Frontal cortex (tissue), 4 donors: ENCODE data around the gene SMARCA2. TPM values are rescaled to one million over a fixed set of nuclear protein-coding genes. Genes with fewer than 3 reads are reported as not detected.

Experiments
- DNase-seq, 2 donors: peaks; one replicate each; pipeline ENCODE4 v3.0.0; 2012; ENCODE audit warnings: low spot score in 2 of 2
- FAIRE-seq: peaks from 2 replicates; lab custom pipeline; 2012; peaks lifted over from hg19 to GRCh38; lab: Jason Lieb, UNC
- total RNA-seq: library from RNA; depleted of rRNA; stranded (reverse); fragments of >200 nt; gene quantifications from one replicate; pipeline ENCODE4 v1.2.3, GENCODE V29; 2014
- donor health status: control.
- donor health status: control.
- donor health status: control.

SMARCA2 gene
- total RNA-seq, 1 donor from 2014 or later, result 227 TPM

DNA sequence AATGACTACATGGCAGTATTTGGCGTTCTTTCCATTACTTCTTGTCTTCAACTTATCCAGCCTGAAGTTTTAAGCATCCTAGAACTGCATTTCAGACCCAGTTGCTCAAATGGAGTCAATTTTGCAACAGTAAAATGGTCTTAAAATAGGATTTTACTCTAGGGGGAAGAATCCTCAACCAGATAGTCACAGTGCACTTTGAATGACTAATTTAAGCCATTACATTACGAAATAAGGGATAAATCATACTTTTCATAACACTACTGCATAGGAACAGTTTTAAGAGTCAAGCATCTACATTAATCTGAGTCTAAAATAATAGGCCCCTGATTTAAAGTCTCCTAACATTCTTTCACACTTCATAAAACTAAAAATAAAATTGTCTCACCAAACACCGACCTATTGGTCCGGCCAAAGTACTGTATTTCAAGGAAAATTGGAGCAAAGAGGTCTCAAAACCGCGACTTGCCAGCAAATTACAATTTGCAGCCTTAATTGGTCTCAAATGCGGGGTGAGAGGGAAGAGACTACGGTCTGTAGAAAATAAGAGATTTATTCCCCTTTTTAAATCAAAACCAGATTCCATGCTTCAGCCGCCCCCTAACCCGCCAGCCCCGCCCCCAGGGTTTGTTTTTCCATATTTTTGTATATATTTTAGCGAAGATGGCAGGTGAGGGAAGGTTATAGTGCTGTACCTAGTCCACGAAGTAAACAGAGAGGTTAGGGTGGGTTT lies 1.2 kb upstream of the SMARCA2 start:
- FAIRE-seq (no peak), DNase-seq (no peak)

DNA sequence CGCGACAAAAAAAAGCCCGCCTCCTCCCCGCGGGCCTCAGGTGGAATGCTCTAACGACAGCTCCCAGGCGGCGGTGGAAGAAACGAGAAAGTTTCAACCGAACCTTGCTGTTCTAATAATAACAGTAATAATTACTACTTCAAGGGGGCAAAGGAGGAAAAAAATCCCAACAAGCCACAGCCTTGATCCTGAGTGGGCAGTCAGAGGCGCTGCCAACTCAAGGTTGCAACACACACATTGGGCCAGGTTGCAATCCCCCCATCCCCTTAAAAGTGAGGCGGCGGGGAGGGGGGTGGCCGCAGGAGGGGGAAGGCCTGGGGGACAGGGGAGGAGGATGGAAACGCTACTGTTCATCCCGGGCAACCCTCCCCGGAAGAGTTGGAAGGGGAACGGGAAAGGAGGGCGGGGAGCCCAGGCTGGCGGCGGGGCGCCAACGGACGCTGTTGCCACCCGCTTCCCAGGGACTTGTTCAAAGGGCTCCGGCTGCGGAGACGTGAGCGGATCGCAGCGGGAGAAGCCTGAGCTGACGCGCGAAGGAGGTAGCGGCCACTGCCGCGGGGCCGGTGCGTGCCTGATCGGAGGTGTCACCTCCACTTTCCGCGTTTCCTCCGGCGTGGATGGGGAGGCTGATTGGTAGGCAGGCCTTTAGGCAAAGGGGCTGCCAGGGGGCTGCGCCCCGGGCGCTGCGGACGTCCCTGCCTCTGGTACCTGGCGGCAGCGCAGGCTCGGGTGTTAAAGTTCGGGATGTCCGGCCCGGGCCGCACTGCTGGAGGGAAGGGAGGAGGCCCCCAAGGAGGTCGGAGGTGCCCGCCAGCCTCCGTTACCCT lies 647 bp downstream of the SMARCA2 start:
- peak in 1 of 2 donors; percentile 65 for DNase-seq
- no peak for FAIRE-seq

DNA sequence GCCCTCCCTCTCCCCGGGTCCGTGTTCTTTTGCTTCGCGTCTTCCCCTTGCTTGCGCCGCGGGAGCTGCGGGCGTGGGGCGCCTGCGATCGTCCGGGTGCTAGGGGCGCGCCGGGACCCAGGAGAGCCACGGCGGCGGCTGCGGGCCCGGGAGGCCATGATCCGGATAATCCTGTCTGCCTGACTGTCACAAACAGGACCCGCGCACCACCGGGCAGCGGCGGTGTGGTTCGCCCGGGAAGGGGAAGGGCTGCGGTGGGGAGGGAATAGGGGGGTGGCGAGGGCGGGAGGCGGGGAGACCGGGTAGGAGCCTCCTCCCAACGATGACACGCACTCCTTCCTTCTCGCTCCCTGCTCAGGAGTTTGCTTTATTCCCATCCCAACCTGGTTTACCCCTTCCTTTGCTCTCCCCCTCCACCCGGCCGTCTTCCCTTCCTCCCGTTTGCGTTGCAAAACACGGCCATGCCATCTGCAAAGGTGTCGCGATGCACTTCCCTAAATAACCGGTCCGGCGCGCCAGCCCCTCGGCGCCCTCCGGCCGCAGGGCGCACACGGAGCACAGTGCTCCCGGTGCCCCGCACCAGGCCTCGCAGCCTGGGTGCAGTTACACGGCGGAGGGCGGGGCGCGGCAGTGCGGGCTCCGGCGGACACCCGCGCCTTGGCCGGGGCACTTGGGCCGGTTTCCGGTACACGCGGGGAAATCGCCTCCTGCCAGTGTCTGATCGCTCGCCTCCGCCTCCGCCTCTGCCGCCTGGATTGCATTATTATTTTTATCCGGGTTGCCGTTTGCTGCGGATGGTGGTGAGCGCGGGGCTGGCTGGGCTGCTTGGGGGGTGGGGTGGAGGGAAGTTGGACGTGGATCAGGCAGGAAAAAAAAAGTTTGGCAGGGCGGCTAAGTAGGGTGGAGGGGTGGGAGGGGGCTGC lies 1.5 kb downstream of the SMARCA2 start:
- DNase-seq (peak; percentile 82 to 89), FAIRE-seq (no peak)

DNA sequence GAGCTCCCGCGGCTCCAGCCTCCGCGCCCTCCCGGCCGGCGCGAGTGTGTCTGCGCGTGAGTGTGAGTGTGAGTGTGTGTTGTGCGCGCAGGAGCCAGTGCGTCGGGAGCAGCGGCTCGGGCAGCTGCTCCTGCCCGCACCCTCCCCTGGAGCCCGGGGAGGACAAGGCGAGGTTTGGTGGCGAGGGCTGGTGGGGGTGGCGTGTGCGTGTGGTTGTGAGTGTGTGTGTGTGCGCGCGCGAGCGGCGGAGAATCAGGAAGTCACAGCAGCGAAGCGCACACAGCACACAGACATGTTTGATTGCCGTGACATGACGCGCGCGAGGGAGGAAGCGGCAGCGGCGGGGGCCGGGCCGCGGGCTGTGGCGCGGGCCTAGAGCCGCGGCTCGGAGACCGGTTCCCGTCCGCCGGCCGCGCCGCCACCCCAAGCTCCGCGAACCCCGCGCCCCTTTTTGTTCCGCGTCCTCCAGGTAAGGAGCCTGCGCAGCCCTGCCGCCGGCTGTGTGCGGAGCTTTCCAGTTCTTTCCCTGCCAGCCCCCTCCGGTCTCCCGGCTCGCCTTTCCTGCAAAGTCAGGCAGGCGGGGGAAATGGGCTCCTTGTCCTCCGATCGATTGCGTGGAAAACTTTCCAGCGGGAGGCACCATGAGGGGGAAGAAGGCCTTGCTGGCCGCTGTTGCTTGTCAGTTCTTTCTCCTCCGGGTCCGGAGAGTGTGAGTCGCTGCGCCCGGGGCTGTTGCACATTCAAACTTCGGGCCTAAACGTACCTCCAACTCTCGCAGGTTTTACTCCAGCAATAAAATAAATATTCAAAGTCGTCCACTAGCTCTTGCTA lies 2.4 kb downstream of the SMARCA2 start:
- no peak for FAIRE-seq
- peak; percentile 69 to 79 for DNase-seq

DNA sequence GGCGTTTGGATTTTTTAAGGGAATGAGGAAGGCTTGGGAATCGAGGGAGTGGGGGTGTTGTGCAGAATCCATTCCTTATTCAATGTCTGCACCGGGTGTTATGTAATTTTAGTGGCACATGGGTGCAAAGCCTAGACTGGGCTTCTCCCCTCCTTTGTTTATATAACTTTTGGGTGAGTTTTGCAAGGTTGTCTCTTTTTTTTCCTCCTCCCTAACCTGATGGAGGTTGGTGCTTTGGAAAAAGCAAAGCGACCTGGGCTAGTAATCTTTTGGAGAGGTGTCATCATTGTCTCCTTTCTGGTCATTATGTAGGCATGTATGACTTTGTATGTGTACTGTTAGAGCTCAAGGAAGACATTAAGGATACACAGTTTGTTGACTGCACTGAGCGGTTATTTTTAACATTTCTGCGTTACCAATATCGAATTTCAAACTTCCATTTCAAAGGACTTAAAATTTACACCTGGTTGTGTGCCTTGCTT lies 3.1 kb downstream of the SMARCA2 start:
- FAIRE-seq (no peak), DNase-seq (peak in 1 of 2 donors; percentile 43)

DNA sequence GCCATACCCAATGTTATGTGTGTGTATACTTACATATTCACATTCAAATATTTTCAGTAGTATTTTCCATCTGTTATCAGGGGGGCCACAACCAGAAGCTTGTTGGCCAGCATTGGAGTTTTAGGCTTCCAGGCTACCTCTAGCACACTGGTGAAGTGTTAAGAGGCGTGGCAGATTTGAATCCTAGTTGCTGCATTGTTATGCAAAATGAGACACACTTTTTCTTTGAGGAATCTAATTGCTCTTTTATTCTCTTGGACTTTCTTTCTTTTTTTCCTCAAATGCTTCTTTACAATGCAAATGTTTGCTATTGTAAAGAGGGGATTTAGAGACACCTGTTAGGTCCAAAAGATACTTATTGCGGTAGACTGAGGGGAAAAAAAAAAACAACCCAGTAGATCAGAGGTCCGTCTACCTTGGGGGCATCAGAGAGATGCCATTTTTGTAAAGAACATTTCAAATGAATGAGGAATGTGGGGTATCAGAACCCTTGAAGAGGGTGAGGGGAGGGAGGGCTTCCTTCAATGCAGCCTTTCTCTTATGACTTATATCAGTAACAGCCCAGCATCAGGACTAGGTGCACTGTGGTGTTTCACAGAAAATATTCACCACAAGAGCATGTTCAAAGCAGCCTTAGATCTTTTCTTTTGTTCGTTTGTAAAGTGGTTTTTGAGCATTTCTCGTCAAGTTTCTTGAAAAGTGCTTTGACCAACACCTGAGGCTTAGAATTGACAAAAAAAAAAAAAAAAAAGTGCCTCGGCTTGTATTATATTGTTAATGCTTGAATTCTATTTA lies 3.8 kb downstream of the SMARCA2 start:
- no peak for FAIRE-seq

DNA sequence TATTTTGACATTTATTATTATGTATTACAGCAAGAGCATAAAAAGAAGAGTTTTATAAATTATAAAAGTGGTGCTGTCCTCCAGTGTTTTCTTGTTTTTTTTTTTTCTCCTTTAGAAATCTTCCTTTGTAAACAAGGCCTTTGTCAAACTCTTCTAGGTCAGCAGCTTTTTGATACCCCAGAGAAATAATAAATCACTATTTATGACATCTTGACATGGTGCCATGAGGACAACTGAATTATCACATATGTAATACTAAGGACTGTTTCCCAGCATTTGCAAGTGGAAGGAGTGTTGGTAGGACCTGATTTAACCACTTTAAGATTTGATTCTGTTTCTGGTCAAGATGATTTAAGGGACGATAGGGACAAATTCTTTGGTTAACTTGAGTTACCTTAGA lies 4.6 kb downstream of the SMARCA2 start:
- DNase-seq, result no peak
- FAIRE-seq, result no peak

More for the DNA sequence above, 3.8 kb downstream of the SMARCA2 start:
- no peak for DNase-seq

DNA sequence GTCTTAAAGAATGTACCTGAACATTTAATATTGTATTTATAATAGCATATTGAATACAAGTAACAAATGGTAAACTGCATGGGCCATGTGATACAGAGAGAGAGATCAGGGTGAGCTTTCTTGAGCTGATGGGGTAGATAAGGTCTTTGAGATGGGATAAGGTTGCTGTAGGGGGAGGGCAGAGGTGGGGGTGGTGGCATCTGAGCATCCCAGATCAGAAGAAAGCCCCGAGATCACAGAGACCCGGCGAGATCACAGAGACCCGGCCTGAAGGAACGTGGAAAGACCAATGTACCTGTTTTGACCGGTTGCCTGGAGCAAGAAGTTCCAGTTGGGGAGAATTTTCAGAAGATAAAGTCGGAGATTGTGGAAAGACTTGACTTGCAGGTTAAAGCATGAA lies 6.6 kb downstream of the SMARCA2 start:
- FAIRE-seq, result no peak
- no peak for DNase-seq

DNA sequence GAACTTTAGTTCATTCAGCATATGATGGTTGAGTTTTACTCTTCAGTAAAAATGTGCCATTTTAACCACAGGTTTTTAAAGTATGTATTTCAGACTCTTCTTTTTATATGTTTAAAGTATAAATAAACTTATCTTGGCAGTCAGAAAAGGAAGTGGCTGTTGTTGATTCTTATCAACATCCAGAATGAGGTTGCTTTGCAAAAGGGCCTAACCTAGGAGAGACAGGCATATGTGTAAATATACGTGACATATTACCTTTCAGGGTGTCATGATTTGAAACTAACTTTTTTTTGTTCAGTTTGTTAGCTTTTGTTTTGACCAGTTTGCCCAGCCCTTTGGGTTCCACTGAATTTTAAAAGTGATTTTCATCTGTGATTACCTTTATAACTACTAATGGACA lies 7.4 kb downstream of the SMARCA2 start:
- no peak for FAIRE-seq
- DNase-seq, result no peak

DNA sequence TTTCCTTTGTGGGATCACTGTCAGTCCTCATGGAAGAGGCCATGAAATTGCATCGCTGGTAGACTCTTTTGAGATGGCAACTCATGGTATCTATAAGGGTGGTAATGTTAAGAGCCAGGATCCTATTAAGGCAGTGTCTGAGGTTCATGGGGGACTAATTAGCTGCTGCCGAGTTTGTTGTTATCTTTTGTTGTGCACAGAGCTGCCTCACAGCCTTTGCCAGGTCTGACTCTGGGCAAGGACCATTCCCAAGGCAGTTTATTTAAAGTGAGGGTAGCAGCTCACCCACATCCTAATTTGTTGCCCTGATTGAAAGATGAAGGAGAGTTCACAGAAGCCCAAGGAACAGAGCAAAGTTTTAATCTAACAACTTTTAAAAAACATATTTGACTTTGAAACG lies 7.9 kb downstream of the SMARCA2 start:
- no peak for FAIRE-seq
- no peak for DNase-seq

DNA sequence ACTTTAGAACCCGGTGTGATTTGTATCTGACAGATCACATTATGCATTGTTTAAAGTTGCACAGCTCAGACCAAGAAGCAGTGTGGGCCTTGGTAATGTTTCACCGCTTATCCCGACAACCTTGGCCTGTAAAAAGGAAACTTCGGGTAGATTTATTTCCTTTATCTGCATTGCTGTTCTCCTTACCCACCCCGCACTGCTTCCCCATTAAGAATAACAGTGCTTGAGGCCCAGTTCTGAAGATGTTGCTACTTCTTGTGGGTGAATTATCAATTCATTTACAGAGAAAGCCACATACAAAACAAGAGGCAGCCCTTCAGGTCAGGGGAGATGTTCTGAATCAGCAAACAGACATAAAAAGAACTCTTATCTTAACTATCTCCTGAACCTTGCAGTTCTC lies 8.4 kb downstream of the SMARCA2 start:
- no peak for FAIRE-seq
- DNase-seq, result no peak

DNA sequence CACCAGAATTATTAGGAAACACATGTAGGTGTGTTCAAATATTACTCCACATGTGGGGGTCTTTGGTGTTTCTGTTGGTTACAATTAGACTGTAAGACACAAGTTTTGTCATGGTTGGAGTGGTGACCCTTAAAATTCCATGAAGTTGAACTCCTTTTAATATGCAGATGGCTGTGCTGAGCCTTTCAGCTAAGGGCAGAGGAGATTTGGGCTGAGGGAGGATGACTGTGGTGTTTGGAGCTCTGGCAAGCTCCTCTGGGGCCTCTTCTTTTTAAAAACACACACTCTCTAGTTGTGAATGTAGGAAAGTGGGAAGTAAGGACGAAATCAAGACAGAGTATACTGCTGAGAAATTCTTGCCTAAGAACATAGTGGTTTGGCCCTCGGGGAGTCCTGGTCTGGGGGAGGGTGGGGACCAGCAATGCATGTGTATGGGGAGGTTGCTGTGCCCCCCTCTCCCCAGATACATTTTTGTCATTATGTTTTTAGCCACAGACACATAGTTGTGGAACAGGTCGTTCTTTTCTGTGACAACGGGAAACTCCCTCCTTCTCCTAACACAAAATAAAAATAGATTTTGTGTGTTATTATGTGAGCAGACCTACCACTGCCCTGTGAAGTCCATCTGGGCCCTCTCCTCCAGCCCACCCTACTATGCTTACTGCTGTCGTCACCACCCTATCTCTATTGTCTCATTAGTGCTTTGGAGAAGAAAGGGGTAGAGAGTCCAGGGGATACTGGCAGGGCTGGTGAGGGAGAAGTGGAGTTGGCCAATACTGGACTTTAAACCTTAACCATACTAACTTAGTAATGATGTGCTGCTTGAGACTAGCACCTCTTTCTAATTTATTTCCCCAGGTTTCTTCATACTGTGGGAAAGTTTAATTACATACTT lies 10.0 kb downstream of the SMARCA2 start:
- DNase-seq (no peak), FAIRE-seq (no peak)

DNA sequence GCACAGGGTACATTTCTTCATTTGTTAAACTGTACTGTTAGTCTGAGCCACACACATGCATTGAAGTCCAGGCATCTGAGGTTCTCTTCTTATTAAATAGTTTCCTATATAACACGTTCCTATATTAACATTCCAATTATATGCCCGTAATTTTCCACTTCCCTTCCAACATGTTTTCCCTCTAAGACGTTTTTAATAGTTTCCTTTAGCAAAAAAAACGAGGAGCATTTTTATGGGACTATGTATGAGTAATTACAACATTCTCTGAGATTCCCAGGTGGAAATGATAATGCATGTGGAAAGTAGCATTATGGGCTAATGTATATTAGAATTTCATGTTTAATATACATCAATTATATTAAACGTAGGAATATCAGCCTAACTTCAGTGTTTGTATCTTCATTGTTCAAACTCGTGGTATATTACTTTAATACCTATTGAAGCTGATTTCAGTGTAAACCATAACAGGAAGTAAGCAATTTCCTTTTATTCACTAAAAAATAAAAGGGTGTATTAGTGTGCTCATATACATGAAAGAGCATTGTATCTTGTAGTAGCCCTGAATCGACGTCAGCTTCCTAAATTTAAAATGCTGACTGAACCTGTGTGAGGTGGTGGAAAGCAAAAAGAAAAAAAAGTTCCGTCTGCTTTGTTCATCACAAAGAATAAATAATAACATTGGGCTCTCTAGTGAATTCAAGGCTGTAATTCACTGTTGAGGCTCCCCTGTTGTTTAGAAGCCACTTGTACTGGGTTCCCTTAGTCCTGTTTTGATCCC lies 11.3 kb downstream of the SMARCA2 start:
- no peak for FAIRE-seq
- DNase-seq, result no peak

DNA sequence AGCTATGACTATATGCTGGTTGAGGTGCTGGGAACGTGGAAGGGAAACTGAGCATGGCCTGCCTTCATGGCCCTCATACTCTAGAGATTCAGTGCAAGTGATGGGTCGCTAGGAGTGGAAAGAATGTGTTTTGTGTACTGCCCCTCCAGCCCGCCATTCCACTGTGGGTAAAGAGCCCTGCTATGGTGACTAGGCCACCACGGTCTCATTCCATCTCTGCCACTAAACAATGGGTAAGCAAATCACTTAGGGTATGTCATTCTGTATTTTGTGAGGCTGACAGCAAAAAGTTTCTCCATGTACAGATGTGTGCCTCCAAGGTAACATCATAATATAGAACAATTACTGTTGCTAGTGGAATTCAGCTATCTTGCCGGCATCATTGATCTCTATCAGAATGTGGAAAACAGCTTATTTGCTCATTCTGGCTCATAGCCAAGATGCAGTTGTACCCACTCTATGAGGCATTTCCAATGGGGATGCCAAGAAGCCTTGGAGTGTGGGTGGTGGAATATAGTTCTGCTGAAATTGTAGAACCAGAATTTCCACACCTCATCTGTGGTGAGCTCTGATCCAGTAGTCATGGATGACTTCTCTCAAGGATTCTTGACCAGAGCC lies 12.5 kb downstream of the SMARCA2 start:
- FAIRE-seq (no peak), DNase-seq (no peak)

DNA sequence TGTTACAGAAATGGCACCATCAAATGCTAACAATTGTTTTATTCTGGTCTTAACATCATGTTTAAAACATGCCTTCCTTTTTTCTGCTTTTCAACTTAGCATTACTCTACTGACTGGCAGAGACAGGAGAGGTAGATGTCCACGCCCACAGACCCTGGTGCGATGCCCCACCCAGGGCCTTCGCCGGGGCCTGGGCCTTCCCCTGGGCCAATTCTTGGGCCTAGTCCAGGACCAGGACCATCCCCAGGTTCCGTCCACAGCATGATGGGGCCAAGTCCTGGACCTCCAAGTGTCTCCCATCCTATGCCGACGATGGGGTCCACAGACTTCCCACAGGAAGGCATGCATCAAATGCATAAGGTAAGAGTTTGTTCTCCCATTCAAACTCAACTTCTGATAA lies 13.7 kb downstream of the SMARCA2 start:
- FAIRE-seq (no peak), DNase-seq (no peak)

DNA sequence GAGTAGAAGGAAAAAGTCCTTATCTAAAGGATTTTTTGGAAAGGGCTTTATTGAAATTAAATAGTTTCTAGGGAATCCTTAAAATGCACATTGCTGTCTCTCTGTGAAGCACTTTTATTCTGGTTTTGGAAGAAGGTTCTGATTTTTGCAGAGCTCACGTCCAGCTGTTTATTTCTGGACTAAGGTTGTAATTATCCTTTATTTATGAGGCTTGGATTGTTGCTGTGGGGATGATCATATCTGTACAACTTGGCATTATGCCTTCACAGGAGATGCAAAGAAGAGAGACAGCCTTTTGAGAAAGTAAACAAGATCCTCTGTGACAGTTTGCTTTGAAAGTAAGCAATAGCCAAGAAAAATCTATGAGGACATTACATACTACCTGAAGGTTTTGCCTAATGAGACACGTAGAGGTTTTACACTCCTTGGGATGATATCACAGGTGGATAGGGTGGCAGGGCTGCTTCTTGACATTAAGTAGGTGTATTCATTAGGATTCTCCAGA lies 14.6 kb downstream of the SMARCA2 start:
- FAIRE-seq (no peak), DNase-seq (no peak)
